Measurements from ENCODE around the gene BTLA. TPM values are rescaled to one million over a fixed set of nuclear protein-coding genes. Genes with fewer than 3 reads are reported as not detected.

BTLA gene
- polyA plus RNA-seq, 3 donors, result 0.05 TPM; not detected in 2

DNA sequence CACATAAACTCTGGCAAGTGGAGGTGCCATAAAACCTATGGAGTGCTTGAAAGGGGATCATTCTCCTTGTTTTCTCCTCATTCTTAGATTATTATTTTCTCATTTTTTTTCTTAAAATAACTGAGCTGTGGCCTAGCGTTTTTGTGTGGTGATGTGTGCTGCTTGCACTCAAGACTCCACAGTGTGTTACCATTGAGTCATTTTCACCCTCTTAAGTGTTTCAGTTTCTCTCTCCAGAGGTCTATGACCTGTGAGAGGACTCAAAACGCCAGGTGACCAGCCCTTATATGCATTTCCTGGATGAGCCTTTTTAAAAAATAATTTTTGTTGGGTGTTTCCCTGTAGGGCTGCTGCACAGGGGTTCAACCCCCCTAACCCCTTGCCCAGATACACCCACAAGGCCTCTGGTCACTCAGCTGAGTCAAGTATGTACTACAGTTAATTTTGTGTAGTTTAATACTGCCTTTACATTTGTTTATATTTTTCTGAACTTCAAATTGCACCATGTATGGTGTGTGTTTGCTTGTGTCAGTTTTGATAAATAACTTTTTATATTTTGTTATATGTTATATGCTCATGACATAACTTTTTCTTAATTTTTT is 15.4 kb upstream of the BTLA start:
- H3K9me3 ChIP-seq (replicated peaks in 1 of 2; ENCODE audit: control insufficient read depth in 1 of 2, insufficient read depth in 1 of 2, low read length in 2 of 2), result peaks cover 0 to 8% of the 10 kb centered on the region in 2 donors
- no peak overlapping the region for H3K4me3 Mint-ChIP-seq
- H3K4me1 ChIP-seq (ENCODE audit: control insufficient read depth in 1 of 2, insufficient read depth in 2 of 2, low read length in 2 of 2), result no peaks in the 10 kb centered on the region
- H3K79me2 ChIP-seq (ENCODE audit: insufficient read depth, low read length), result no peaks in the 10 kb centered on the region
- peaks cover 3% of the 10 kb centered on the region for H3K4me1 Mint-ChIP-seq
- no peak for DNase-seq
- H3K27ac ChIP-seq (ENCODE audit: low read depth in 1 of 2, low read length in 2 of 2), result no peak overlapping the region
- H3K9me3 Mint-ChIP-seq, result peaks cover 2 to 18% (median 13%) of the 10 kb centered on the region in 7 donors
- no peak overlapping the region for H3K4me3 ChIP-seq (replicated peaks in 1 of 3; ENCODE audit: low read depth in 2 of 3, low read length in 3 of 3)
- H3K27me3 ChIP-seq (ENCODE audit: control insufficient read depth in 2 of 2, insufficient read depth in 2 of 2, low read length in 2 of 2), result no peaks in the 10 kb centered on the region
- WGBS (ENCODE audit: insufficient coverage), result no CpG with 5 or more reads among the region's 2 CpGs
- H4K20me1 ChIP-seq (ENCODE audit: insufficient read depth, low read length), result no peaks in the 10 kb centered on the region
- H3K27ac Mint-ChIP-seq, result no peak overlapping the region
- peaks cover 2 to 3% of the 10 kb centered on the region in 2 donors for H3K36me3 Mint-ChIP-seq
- no peak overlapping the region for H3K4me2 ChIP-seq (replicated peaks; ENCODE audit: extremely low read depth, low read length, poor library complexity, severe bottlenecking)
- no peaks in the 10 kb centered on the region for H3K36me3 ChIP-seq (replicated peaks in 1 of 2; ENCODE audit: control insufficient read depth in 1 of 2, insufficient read depth in 2 of 2, low read length in 2 of 2)
- H3K27me3 Mint-ChIP-seq (ENCODE audit: low read depth in 3 of 3), result no peaks in the 10 kb centered on the region
- H2AFZ ChIP-seq (ENCODE audit: insufficient read depth, low read depth, low read length, poor library complexity, severe bottlenecking), result no peak overlapping the region
- H3K9ac ChIP-seq (ENCODE audit: insufficient read depth, low read length, poor library complexity, severe bottlenecking), result no peak overlapping the region
- TF ChIP-seq, protein P1, sequence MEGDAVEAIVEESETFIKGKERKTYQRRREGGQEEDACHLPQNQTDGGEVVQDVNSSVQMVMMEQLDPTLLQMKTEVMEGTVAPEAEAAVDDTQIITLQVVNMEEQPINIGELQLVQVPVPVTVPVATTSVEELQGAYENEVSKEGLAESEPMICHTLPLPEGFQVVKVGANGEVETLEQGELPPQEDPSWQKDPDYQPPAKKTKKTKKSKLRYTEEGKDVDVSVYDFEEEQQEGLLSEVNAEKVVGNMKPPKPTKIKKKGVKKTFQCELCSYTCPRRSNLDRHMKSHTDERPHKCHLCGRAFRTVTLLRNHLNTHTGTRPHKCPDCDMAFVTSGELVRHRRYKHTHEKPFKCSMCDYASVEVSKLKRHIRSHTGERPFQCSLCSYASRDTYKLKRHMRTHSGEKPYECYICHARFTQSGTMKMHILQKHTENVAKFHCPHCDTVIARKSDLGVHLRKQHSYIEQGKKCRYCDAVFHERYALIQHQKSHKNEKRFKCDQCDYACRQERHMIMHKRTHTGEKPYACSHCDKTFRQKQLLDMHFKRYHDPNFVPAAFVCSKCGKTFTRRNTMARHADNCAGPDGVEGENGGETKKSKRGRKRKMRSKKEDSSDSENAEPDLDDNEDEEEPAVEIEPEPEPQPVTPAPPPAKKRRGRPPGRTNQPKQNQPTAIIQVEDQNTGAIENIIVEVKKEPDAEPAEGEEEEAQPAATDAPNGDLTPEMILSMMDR (IDR thresholded peaks at IDR 0.05), result no peak
- intact Hi-C loops (cut with micrococcal nuclease), result loop anchor here in 1 of 2 donors (5.0 kb wide), 1 partner anchor 402 kb away; no protein-coding TSS in a partner anchor

DNA sequence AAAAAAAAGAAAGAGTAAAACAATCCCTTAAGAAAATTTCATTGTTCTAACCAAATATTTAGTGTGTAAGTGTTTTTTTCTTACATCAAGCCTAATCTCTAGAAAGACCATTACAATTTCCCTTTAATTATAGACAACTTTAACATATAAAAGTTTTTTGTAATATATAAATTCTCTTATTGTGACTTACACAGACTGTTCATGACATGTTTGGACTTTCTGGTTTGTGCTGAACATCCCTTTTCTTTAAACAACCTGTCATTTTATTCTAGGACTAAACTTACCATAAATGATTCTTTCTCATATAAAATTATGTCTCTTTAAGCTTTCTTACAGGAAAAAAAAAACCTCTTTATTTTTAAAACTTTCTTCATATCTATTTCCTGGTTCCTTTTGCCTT is 13.0 kb upstream of the BTLA start:
- H3K79me2 ChIP-seq (ENCODE audit: insufficient read depth, low read length), result no peaks in the 10 kb centered on the region
- H3K4me3 ChIP-seq (replicated peaks in 1 of 3; ENCODE audit: low read depth in 2 of 3, low read length in 3 of 3), result no peak overlapping the region
- no peak overlapping the region for H2AFZ ChIP-seq (ENCODE audit: insufficient read depth, low read depth, low read length, poor library complexity, severe bottlenecking)
- no peak overlapping the region for H3K9ac ChIP-seq (ENCODE audit: insufficient read depth, low read length, poor library complexity, severe bottlenecking)
- Mint-ChIP-seq H3K27me3 (ENCODE audit: low read depth in 3 of 3) (no peaks in the 10 kb centered on the region), H3K9me3 (peaks cover 5 to 20% (median 14%) of the 10 kb centered on the region in 7 donors), H3K4me1 (peaks cover 9% of the 10 kb centered on the region), H3K4me3 (no peak overlapping the region), H3K36me3 (peaks cover 2 to 6% of the 10 kb centered on the region in 2 donors), H3K27ac (no peak overlapping the region)
- H3K4me2 ChIP-seq (replicated peaks; ENCODE audit: extremely low read depth, low read length, poor library complexity, severe bottlenecking), result no peak overlapping the region
- TF ChIP-seq, protein P1 (IDR thresholded peaks at IDR 0.05), result no peak
- no peak overlapping the region for H3K27ac ChIP-seq (ENCODE audit: low read depth in 1 of 2, low read length in 2 of 2)
- no peak for DNase-seq
- intact Hi-C loops (cut with micrococcal nuclease), result no loop called here
- H3K9me3 ChIP-seq (replicated peaks in 1 of 2; ENCODE audit: control insufficient read depth in 1 of 2, insufficient read depth in 1 of 2, low read length in 2 of 2), result peaks cover 0 to 8% of the 10 kb centered on the region in 2 donors
- no peaks in the 10 kb centered on the region for H3K36me3 ChIP-seq (replicated peaks in 1 of 2; ENCODE audit: control insufficient read depth in 1 of 2, insufficient read depth in 2 of 2, low read length in 2 of 2)
- no peaks in the 10 kb centered on the region for H3K27me3 ChIP-seq (ENCODE audit: control insufficient read depth in 2 of 2, insufficient read depth in 2 of 2, low read length in 2 of 2)
- no peaks in the 10 kb centered on the region for H3K4me1 ChIP-seq (ENCODE audit: control insufficient read depth in 1 of 2, insufficient read depth in 2 of 2, low read length in 2 of 2)
- no peaks in the 10 kb centered on the region for H4K20me1 ChIP-seq (ENCODE audit: insufficient read depth, low read length)

Measured in CD14-positive monocyte (primary cell).